ENCODE measurements around the gene DTX2.
"Not testable (repeated sequence)": the region's sequence is repeated elsewhere in the genome, so short reads cannot be mapped to it uniquely, and the experiment has no call there.

DTX2 gene

DNA sequence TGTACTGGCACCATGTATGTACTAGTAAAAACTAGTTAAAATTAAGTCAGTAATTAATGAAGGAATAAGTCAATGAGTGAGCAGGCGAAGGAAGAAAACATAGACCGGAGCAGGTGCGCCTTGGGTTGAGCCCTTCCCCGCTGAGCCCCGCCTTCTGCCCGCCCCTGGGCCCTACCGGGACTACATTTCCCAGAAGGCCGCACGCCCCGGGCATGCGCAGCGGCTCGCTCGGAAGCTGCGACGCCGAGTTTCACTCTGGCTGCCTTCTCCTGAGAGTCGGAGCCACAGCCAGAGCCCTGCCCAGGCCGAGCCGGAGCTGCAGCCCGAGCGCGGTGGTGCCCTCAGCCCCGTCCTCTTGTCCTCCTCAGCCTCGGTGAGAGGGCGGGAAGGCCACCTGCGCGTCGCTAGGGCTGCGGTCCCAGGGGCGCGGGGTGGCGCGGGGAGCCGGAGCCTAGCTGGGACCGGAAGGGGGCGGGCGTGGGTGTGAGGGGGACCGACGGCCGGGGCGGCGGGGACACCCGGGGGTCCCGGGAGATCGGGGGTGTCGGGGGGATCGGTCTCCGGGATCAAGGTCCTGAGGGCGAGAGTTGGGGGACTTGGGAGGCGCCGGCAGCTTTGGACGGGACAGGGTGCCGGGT, at the start of gene DTX2:
TSS of gene DTX2 (plus strand) at position 246 of the 638 bp plus-strand sequence. CDS start 18,801 bp downstream, outside the sequence.
- not testable (repeated sequence) for DNase-seq

DNA sequence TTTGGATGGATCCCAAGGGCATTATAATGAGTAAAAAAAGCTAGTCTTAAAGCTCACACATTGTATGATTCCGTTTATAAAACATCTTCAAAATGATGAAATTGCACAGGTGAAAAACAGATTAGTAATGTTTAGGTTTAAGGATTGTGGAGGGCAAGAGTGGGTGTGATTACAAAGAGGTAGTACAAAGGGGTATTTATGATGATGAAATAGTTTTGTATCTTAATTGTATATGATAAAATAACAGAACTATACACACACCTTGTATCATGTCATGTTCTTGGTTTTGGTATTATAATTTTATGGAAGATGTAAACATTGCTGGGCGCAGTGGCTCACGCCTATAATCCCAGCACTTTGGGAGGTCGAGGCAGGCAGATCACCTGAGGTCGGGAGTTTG, 49.3 kb upstream of the DTX2 start:
- DNase-seq, result no peak

DNA sequence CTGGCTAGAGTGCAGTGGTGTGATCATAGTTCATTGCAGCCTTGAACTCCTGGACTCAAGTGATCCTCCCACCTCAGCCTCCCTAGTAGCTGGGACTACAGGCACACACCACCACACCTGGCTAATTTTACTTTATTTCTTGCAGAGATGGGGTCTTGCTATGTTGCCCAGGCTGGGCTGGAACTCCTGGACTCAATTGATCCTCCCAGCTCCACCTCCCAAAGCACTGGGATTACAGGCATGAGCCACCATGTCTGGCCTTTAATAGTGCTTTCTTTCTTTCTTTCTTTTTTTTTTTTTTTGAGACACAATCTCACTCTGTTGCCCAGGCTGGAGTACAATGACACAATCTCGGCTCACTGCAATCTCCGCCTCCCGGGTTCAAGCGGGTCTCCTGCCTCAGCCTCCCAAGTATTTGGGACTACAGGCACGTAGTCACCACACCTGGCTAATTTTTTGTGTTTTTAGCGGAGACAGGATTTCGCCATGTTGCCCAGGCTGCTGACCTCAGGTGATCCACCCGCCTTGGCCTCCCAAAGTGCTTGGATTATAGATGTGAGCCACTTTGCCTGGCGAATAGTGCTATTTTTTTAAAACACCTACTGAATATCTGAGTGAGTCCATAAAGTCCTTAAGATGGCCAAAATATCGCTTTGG, 43.7 kb upstream of the DTX2 start:
- DNase-seq, result not testable (repeated sequence)

DNA sequence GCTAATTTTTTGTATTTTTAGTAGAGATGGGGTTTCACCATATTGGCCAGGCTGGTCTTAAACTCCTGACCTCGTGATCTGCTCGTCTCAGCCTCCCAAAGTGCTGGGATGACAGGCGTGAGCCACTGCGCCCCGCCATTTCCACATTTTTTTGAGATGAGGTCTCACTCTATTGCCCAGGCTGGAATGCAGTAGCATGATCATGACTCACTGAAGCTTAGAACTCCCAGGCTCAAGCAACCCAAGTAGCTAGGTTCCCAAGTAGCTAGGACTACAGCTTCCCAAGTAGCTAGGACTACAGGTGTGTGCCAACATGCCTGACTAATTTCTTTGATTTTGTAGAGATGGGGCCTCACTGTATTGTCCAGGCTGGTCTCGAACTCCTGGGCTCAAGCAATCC, 40.4 kb upstream of the DTX2 start:
- DNase-seq, result not testable (repeated sequence)

DNA sequence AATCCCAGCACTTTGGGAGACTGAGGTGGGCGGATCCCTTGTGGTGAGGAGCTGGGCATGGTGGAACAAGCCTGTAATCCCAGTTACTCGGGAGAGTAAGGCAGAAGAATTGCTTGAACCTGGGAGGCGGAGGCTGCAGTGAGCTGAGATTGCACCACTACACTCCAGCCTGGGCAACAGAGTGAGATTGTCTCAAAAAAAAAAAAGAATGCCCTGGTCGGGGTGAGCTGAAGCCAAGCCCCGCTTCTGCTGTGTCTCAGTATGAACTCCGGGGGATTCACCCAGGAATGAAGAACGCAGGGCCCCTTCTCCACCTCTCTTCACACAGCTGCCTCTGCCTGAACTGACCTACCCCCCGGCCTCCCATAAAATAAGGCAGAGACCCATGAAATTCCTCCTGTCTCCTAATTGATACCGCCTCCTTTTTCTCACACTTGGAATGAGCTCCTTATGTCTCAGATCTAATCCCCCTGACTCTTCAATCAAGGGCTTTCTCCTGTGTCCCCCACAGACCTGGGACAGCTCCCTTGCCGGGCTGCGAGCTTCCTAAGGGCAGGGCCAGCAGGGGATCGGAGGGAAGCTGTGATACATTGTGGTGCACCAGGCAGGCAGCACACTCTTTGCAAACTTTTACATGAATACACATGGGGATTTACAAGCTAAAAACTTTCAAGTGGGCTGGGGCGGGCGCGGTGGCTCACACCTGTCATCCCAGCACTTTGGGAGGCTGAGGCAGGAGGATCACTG, 37.7 kb upstream of the DTX2 start:
- no peak for DNase-seq

DNA sequence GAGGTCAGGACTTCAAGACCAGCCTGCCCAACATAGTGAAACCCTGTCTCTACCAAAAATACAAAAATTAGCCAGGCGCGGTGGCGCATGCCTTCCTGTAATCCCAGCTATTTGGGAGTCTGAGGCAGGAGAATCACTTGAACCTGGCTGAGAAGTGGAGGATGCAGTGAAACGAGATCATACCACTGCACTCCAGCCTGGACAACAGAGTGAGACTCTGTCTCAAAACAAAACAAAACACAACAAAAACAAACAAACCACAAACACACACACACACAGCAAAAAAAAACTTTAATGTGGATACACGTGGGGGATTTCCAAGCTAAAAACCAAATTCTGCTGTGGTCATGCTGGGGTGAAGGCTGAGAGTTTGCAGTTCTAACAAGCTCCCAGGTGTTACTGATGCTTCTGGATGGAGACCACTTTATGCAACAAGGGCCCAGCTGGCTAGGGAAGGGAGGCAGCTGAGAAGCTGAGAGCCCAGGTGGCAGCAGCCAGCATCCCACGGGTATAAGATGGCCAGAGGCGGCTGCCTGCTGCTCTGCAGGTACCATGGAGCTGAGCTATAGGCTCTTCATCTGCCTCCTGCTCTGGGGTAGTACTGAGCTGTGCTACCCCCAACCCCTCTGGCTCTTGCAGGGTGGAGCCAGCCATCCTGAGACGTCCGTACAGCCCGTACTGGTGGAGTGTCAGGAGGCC, 36.9 kb upstream of the DTX2 start, which contains the start of gene ZP3:
TSS of gene ZP3 (plus strand) at position 538 of the 699 bp plus-strand sequence. CDS start at position 553, 15 bp downstream.
- no peak for DNase-seq

DNA sequence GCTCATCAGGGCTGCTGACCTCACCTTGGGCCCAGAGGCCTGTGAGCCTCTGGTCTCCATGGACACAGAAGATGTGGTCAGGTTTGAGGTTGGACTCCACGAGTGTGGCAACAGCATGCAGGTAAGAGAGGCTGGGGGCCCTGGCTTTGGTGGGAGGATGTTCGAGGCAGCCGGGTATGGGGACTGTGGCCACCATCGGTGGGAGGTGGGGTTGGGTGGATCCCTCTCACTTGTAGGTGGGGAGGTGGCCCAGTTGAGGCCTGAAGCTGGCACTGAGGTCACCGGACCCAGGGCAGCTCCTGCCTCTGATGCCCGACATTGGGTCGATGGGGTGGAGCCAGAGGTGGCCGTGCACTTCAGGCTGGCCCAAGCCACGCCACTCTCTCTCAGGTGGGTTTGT, 36.4 kb upstream of the DTX2 start:
- no peak for DNase-seq

DNA sequence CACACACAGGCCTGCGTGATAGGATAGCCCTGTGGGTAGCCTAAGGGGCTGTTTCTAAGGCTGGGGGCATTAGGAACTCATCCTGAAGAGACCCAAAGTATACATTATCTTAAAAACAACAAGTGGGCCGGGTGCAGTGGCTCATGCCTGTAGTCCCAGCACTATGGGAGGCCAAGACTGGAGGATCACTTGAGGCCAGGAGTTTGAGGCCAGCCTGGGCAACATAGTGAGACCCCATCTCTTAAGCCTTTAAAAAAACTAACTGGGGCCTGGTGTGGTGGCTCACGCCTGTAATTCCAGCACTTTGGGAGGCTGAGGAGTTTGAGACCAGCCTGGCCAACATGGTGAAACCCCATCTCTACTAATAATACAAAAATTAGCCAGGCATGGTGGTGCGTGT, 36.0 kb upstream of the DTX2 start:
- not testable (repeated sequence) for DNase-seq

DNA sequence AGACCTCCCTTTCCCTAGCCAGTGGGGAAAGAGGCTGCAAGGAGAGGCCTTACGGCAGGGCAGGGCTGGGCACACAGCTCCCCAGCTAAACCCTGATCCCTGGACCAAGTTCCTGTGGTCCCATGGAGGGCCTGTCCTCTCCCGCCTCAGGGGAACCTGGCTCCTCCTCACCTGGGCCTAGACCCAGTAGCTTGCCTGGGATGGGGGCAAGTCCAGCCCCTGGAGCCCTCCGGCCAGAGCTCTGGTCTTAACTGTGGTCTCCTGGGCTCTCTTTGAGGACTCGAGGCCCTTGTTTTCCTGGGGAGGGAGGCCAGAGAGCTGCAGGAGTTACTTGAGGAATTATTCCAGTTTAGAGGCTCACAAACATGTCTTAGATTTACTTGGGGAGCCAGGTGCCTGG, 35.3 kb upstream of the DTX2 start:
- DNase-seq, result no peak

DNA sequence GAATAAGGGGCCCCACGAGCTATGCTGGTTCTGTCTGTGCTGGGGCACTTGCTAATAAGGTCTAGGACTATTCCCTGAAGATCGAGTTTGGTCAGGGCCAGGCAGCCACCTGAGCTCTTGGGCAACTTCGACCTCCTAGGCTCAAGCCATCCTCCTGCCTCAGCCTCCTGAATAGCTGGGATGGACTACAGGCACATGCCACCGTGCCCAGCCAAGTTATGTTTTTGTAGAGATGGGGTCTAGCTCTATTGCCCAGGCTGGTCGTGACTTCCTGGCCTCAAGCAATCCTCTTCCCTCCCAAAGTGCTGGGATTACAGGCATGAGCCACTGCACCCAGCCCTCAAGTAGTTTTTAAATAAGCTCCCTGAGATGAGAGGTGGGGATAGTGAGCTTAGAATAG, 33.9 kb upstream of the DTX2 start:
- DNase-seq, result no peak

DNA sequence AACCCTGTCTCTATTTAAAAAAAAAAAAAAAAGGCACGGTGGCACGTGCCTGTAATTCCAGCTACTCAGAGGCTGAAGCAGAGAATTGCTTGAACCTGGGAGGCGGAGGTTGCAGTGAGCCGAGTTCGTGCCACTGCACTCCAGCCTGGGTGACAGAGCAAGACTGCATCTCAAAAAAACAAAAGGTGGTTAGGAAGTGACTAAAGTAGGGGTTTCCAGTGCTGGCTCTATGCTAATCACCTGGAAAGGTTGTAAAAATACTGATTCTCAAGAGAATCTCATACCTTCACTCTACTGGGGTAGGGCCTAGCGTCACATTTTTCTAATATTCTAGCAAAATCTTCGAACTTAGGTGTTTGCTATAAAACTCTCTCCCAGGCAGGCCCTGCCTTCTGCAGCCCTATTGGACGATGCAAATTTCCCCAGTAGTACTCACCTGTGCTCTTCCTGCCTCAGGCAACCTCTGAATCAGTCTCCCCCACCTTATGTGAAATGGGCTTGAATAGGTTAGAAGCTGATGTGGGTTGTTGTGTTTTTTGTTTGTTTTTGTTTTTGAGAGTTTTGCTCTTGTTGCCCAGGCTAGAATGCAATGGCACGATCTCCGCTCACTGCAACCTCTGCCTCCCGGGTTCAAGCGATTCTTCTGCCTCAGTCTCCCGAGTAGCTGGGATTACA, 33.2 kb upstream of the DTX2 start:
- DNase-seq, result no peak

DNA sequence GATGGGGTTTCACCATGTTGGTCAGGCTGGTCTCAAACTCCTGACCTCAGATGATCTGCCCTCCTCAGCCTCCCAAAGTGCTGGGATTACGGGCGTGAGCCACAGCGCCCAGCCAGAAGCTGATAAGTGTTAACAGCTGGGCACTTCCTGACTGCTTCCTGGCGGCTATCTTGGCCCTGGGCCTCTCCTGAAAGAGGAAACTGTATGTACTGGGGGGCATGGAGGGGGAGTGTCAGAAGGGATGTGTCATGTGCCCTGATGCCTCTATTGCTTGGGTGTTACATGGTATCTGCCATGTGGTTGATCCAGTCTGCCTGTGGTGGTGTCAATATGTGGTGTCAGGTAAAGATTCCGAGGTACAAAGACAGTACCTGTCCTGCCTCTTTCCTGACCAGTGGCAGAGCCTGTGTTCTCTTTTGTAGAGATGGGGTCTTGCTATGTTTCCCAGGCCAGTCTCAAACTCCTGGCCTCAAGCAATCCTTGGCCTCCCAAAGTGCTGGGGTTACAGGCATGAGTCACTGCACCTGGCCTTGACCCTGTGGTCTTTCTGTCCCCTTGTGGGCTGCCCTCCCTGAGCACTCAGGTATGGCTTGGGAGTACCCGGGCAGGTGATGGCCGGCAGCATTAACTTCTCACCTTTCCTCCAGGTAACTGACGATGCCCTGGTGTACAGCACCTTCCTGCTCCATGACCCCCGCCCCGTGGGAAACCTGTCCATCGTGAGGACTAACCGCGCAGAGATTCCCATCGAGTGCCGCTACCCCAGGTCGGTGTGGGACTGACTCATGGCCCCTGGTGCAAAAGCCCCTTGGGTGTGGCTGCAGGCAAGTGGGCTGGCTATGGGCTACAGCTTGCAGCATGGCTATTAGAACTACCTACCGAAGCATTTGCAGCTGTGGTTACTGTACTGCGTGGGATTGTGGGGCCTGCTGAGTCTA, 32.4 kb upstream of the DTX2 start:
- no peak for DNase-seq

DNA sequence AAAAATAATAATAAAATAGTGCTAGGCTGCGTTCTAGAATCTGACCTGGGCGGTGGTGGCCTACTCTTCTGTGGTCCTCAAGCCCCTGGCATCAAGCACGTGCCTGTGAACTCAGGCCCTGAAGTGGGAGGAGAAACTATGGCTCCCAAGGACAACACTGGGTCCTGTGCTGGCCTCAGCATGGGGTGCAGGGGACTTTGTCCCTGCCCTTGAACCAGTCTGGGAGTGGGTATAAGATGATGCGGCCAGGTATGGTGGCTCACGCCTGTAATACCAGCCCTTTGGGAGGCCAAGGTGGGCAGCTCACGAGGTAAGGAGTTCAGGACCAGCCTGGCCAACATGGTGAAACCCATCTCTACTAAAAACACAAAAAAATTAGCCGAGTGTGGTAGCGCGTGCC, 31.3 kb upstream of the DTX2 start:
- DNase-seq, result no peak

DNA sequence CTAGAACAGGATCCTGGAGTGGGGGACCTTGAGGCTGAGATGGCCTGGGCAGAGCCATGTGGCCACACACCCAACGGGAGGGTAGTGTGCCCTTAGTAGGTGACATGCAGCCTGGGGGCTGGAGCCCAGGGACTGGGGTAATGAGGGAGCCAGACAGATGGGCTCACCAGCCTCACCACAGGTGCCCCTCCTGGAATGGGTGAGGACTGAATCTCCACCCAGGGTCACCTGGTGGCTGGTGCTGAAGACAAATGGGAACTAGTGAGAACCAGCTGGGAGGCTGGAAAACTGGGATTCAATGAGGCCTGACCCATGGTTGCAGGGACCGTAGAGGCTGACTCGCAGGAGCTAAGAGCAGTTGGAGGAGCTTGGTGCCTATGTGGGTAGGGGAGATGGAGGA, 30.7 kb upstream of the DTX2 start:
- DNase-seq, result no peak

DNA sequence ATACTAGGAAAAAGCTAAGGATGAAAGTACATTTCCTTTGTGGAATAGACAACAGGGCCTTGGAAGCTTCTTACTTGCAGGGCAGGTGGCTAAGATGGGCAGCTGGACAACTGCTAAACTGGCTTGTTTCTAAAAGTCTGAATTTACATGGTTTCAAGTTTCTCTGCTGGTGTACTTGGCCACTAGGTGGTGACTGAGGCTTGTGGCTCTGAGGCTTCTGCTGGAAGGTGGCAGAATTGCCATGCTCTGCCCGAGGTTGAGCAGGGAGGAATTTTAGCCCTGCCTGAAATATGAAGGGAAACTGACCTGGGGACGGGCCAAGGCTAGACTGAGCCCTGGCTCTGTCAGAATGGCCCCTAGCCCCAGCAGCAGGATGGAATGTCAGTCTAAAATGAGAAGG, 23.6 kb upstream of the DTX2 start:
- DNase-seq, result peak; percentile 66

DNA sequence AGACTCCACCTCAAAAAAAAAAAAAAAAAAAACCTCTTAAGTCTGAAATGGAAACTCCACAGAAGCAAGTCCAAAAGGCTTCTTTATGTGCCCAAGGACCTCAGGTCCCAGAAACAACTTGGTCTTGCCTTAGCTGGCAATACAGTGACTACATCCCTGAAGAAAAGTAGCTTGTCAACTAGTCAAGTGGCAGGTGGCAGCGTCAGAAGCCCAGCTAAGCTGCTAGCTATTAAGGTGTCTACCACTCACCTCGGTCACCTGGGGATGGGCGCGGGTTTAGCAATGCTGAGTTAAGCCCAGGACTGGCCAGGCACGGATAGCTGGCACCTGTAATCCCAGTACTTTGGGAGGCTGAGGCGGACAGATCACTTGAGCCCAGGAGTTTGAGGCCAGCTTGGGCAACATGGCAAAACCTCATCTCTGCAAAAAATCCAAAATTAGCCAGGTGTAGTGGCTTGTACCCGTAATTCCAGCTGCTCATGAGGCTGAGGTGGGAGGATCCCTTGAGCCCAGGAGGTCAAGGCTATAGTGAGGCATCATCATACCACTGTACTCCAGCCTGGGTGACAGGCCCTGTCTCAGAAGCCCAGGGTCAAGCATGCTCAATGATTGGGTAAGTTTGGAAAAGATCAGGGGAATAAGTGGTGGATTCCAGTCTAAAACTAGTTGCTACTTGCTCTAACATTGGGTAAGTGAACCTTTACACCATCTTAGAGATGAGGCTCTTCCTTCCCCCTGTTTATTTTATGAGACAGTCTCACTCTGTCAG, 22.2 kb upstream of the DTX2 start:
- DNase-seq, result not testable (repeated sequence)

DNA sequence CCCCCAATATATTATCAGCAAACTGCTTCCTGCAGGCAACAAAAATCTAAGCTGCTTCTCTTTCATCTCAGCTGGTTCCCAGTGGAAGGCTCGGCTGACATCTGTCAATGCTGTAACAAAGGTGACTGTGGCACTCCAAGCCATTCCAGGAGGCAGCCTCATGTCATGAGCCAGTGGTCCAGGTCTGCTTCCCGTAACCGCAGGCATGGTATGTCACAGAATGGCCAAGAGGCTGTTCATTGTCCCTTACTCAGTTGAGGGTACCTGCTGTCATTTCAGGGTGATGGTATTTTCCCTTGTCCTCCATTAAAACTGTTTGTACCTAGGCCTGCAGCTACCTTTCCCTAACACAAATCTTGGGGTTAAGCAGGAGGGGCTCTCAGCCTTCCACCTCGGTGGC, 21.1 kb upstream of the DTX2 start:
- DNase-seq, result not testable (repeated sequence)

DNA sequence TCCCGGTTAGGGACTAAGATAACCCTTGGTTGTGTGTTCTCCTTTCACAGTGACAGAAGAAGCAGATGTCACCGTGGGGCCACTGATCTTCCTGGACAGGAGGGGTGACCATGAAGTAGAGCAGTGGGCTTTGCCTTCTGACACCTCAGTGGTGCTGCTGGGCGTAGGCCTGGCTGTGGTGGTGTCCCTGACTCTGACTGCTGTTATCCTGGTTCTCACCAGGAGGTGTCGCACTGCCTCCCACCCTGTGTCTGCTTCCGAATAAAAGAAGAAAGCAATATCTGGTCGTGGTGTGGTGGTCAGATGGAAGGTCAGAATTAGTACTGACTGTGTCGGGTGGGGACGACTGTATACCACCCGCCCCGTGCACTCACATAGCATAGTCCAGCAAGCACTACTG, 19.7 kb upstream of the DTX2 start:
- DNase-seq, result not testable (repeated sequence)

DNA sequence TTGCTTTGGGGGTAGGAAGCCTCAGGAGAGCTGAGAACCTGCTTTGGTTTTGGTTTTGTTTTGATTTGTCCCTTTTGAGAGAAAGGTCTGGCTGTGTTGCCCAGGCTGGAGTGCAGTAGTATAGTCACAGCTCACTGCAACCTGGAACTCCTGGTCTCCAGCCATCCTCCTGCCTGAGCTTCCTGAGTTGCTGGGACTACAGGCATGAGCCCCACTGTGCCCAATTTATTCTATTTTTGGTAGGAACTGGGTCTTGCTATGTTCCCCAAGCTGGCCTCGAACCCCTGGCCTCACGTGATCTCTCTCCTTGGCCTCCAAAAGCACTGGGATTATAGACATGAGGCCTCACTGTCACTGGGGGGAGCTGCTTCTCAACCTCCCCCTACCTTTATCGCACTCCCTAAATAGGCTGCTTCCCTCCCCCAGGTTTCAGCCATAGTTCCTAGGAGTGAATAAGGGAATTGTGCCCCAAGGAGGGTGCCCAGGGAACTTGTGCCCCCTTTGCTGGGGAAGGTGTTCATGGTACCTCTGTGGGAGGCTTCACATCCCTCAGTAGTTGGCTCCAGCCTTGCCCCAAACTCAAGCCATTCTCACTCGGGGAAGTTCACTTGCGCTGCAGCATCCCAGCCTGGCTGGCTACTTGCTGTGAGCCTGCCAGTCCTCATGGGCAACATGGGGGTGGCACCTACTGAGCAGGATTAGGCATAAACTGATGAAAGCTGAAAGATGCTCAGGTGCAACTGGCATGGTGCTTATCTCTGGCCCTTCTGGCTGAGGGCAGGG, 18.7 kb upstream of the DTX2 start:
- not testable (repeated sequence) for DNase-seq

DNA sequence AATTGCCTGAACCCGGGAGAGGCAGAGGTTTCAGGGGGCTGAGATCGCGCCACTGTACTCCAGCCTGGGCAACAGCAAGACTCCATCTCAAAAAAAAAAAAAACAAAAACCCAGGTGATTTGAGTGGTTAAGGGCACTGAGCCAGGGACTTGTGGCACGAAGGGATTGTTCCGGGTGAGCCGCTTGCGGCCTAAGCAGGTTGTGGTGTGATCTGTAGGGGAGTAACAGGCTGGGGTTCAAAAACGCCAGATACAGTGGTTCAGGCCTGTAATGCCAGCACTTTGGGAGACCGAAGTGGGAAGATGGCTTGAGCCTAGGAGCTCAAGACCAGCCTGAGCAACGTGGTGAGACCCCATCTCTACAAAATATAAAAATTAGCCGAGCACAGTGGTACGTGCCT, 17.7 kb upstream of the DTX2 start:
- peak; percentile 16 for DNase-seq

All from CD4-positive, alpha-beta T cell treated with Interleukin-17A for 4 hours (primary cell).